Hepatocyte (in vitro differentiated cells): ENCODE data around the gene TMPRSS6. TPM values are rescaled to one million over a fixed set of nuclear protein-coding genes. Genes with fewer than 3 reads are reported as not detected.

ENCODE experiments used
- DNase-seq: peaks from one replicate; pipeline ENCODE4 v3.0.0-alpha.2; 2016; ENCODE audit warnings: low spot score
- H2AFZ ChIP-seq: fragments of 200-600 bp; sonication (generic); 2 replicates; pipeline ENCODE4 v1.6.0; 2016; ENCODE audit warnings: antibody characterized with exemption, mild to moderate bottlenecking
- H3K27ac ChIP-seq: fragments of 200-600 bp; sonication (generic); 2 replicates; pipeline ENCODE4 v1.5.1; 2016; ENCODE audit warnings: mild to moderate bottlenecking
- H3K27me3 ChIP-seq: fragments of 200-600 bp; sonication (generic); 2 replicates; pipeline ENCODE4 v1.6.1; 2016
- H3K36me3 ChIP-seq: fragments of 200-600 bp; sonication (generic); replicated peaks from 2 replicates; pipeline ENCODE4 v1.5.1; 2016; ENCODE audit warnings: low read depth; ENCODE audit not compliant: insufficient read depth
- H3K4me1 ChIP-seq: fragments of 200-600 bp; sonication (generic); 2 replicates; pipeline ENCODE4 v1.5.1; 2016; ENCODE audit warnings: mild to moderate bottlenecking, moderate library complexity; ENCODE audit not compliant: insufficient read depth
- H3K4me2 ChIP-seq: fragments of 200-600 bp; sonication (generic); 2 replicates; pipeline ENCODE4 v1.6.0; 2016
- H3K4me3 ChIP-seq: fragments of 200-600 bp; sonication (generic); 2 replicates; pipeline ENCODE4 v1.5.1; 2016; ENCODE audit warnings: mild to moderate bottlenecking
- H3K79me2 ChIP-seq: fragments of 200-600 bp; sonication (generic); 2 replicates; pipeline ENCODE4 v1.6.0; 2017; ENCODE audit warnings: mild to moderate bottlenecking
- H3K9me2 ChIP-seq: fragments of 200-600 bp; sonication (generic); replicated peaks from 2 replicates; pipeline ENCODE4 v1.6.0; 2017; ENCODE audit warnings: mild to moderate bottlenecking; ENCODE audit not compliant: insufficient read depth
- H3K9me3 ChIP-seq: fragments of 200-600 bp; sonication (generic); 2 replicates; pipeline ENCODE4 v1.5.1; 2016; ENCODE audit warnings: low read depth, mild to moderate bottlenecking
- H4K20me1 ChIP-seq: fragments of 200-600 bp; sonication (generic); 2 replicates; pipeline ENCODE4 v1.6.0; 2016; ENCODE audit warnings: mild to moderate bottlenecking; ENCODE audit not compliant: insufficient read depth, poor library complexity, severe bottlenecking
- EZH2 ChIP-seq: fragments of 200-600 bp; sonication (generic); IDR thresholded peaks from 2 replicates; pipeline ENCODE4 v1.6.1; 2016; ENCODE audit warnings: antibody characterized with exemption, mild to moderate bottlenecking, borderline replicate concordance
- EZH2phosphoT487 ChIP-seq: fragments of 200-600 bp; sonication (generic); IDR thresholded peaks from one replicate; pipeline ENCODE4 v1.6.1; 2018; ENCODE audit warnings: antibody characterized with exemption, mild to moderate bottlenecking, low read depth, moderate library complexity; ENCODE audit not compliant: unreplicated experiment, severe bottlenecking
- WGBS: methylation state at CpG from one replicate; pipeline ENCODE4 v1.1.6; 2016; ENCODE audit warnings: low lambda C conversion rate; ENCODE audit errors: missing lambda C conversion rate; 5-methylcytosine and 5-hydroxymethylcytosine counted together
- polyA plus RNA-seq: library from polyadenylated mRNA; unstranded; fragments of >200 nt; fragmentation: Nextera tagmentation; extraction: Ambion mirVana; gene quantifications from 2 replicates; pipeline ENCODE4 v1.2.1, GENCODE V29; 2016
- total RNA-seq: library from RNA; depleted of rRNA; stranded (reverse); fragments of >200 nt; gene quantifications from 2 replicates; pipeline ENCODE4 v1.2.3, GENCODE V29; 2014
- TF ChIP-seq, protein P1 (sequence below): fragments of 200-600 bp; sonication (generic); IDR thresholded peaks from 2 replicates; pipeline ENCODE4 v1.5.1; 2016; ENCODE audit warnings: antibody characterized with exemption, mild to moderate bottlenecking; ENCODE audit not compliant: poor library complexity

TMPRSS6 gene
- total and polyA plus RNA-seq, 2 experiments from 2014 or later, result 34.4 to 49.8 TPM

DNA sequence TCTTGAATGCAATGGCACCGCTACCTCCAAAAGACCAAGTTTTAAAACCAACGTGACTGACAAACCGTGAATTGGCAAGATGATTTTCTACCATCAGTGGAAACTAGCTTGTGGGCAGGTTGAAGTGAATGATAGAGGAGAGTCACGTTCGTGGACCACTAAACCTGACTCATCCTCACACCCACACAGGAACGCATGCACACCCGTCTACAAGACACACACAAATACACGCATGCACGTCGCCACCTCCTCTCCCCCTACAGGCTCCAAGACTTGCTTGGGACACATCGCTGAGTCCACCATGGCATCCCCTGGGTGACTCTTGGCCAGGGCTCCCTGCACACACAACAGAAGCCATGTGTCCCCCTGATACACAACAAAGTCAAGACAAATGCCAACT lies 14.4 kb downstream of the TMPRSS6 start:
- Histone ChIP-seq H3K27me3 (peaks cover 6% of the 10 kb centered on the region), H3K4me1 (peaks cover 1% of the 10 kb centered on the region), H3K79me2 (no peaks in the 10 kb centered on the region), H3K27ac (no peak overlapping the region), H3K9me3 (no peaks in the 10 kb centered on the region), H3K4me2 (no peak overlapping the region), H3K4me3 (no peak overlapping the region), H3K36me3 (no peaks in the 10 kb centered on the region), H3K9me2 (no peaks in the 10 kb centered on the region), H4K20me1 (no peaks in the 10 kb centered on the region), H2AFZ (no peak overlapping the region)
- 92% methylated on average over 11 of the region's 11 CpGs for WGBS
- no peak for DNase-seq
- no peak for TF ChIP-seq EZH2
- TF ChIP-seq, protein P1, sequence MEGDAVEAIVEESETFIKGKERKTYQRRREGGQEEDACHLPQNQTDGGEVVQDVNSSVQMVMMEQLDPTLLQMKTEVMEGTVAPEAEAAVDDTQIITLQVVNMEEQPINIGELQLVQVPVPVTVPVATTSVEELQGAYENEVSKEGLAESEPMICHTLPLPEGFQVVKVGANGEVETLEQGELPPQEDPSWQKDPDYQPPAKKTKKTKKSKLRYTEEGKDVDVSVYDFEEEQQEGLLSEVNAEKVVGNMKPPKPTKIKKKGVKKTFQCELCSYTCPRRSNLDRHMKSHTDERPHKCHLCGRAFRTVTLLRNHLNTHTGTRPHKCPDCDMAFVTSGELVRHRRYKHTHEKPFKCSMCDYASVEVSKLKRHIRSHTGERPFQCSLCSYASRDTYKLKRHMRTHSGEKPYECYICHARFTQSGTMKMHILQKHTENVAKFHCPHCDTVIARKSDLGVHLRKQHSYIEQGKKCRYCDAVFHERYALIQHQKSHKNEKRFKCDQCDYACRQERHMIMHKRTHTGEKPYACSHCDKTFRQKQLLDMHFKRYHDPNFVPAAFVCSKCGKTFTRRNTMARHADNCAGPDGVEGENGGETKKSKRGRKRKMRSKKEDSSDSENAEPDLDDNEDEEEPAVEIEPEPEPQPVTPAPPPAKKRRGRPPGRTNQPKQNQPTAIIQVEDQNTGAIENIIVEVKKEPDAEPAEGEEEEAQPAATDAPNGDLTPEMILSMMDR, result no peak
- no peak for TF ChIP-seq EZH2phosphoT487

DNA sequence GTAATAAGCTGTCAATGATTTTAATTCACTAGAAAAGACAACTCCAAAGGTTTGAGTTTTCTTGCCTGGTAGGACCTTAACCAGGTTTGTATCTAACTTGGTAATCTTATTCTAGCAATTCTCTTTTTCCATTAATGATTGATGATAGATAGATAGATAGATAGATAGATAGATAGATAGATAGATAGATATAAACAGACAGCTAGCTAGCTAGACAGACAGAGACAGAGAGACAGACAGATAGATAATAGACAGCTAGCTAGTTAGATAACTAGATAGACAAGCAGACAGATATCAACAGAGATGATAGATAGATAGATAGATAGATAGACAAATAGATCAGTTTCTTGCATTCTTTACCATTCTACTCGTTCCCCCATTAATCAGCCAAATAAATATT lies 15.3 kb downstream of the TMPRSS6 start:
- WGBS, result 50% methylated on average over 1 of the region's 1 CpG
- Histone ChIP-seq H2AFZ (no peak overlapping the region), H3K27me3 (peaks cover 6% of the 10 kb centered on the region)

DNA sequence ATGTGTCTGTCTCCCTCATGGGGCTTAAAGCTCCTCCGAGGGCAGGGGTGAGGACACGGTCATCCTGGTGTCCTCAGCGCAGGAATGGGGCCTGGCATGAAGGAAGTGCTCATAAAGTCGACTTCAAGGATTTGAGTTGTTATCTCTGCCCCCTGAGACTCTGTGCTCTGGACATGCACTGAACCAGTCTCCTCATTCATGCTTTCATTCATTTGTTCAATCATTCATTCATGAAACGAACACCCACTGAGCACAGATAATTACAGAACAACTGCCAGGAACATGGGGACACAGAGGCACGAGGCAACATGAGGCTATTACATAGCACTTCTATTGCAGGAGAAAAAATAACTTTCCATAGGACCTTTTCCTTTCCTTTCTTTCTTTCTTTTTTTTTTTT lies 16.5 kb downstream of the TMPRSS6 start:
- H3K4me2 ChIP-seq, result no peak overlapping the region
- no peaks in the 10 kb centered on the region for H3K9me2 ChIP-seq
- TF ChIP-seq, protein P1, result no peak
- TF ChIP-seq EZH2 (no peak), EZH2phosphoT487 (no peak)
- H3K4me3 ChIP-seq, result no peak overlapping the region
- H3K27me3 ChIP-seq, result peaks cover 6% of the 10 kb centered on the region
- H3K9me3 ChIP-seq, result no peaks in the 10 kb centered on the region
- DNase-seq, result no peak
- no peaks in the 10 kb centered on the region for H3K79me2 ChIP-seq
- 56% methylated on average over 6 of the region's 6 CpGs for WGBS
- H2AFZ ChIP-seq, result no peak overlapping the region
- no peaks in the 10 kb centered on the region for H3K36me3 ChIP-seq
- H3K27ac ChIP-seq, result no peak overlapping the region
- H3K4me1 ChIP-seq, result no peaks in the 10 kb centered on the region
- no peaks in the 10 kb centered on the region for H4K20me1 ChIP-seq

More for the DNA sequence above, 15.3 kb downstream of the TMPRSS6 start:
- H3K79me2 ChIP-seq, result no peaks in the 10 kb centered on the region
- no peak for DNase-seq
- no peaks in the 10 kb centered on the region for H3K36me3 ChIP-seq
- H3K4me1 ChIP-seq, result no peaks in the 10 kb centered on the region
- TF ChIP-seq, protein P1, result no peak
- TF ChIP-seq EZH2phosphoT487, result no peak
- TF ChIP-seq EZH2, result no peak
- H4K20me1 ChIP-seq, result no peaks in the 10 kb centered on the region
- no peak overlapping the region for H3K27ac ChIP-seq
- H3K9me3 ChIP-seq, result no peaks in the 10 kb centered on the region
- no peak overlapping the region for H3K4me3 ChIP-seq
- no peaks in the 10 kb centered on the region for H3K9me2 ChIP-seq
- H3K4me2 ChIP-seq, result no peak overlapping the region

DNA sequence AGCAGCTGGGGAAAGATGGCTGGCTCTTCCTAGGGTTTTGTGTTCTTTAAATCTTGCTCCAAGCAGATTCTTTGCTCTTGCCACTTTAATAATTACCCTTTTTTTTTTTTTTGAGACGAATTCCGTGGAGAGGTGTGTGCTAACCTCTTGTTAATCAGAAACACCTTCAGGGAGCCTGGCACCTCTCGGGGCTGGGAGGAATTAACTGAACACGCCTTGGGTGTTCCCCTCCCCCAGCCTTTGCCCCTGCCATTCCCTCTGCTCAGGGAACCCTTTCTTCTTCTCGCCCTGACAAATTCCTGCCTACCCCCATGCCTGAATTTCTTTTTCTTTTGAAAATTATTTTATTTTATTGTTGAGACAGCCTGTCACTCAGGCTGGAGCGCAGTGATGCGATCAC lies 17.5 kb downstream of the TMPRSS6 start:
- H3K27ac ChIP-seq, result no peak overlapping the region
- H3K4me3 ChIP-seq, result no peak overlapping the region
- TF ChIP-seq, protein P1, result no peak
- no peak for TF ChIP-seq EZH2
- TF ChIP-seq EZH2phosphoT487, result no peak
- no peaks in the 10 kb centered on the region for H3K79me2 ChIP-seq
- no peak overlapping the region for H3K4me2 ChIP-seq
- WGBS, result 69% methylated on average over 7 of the region's 7 CpGs
- no peak for DNase-seq
- peaks cover 3% of the 10 kb centered on the region for H3K27me3 ChIP-seq
- no peaks in the 10 kb centered on the region for H3K36me3 ChIP-seq
- no peak overlapping the region for H2AFZ ChIP-seq
- no peaks in the 10 kb centered on the region for H4K20me1 ChIP-seq
- H3K4me1 ChIP-seq, result no peaks in the 10 kb centered on the region
- H3K9me2 ChIP-seq, result no peaks in the 10 kb centered on the region
- H3K9me3 ChIP-seq, result no peaks in the 10 kb centered on the region
